Measurements from ENCODE around the gene ARIH2.

The ARIH2 gene

DNA sequence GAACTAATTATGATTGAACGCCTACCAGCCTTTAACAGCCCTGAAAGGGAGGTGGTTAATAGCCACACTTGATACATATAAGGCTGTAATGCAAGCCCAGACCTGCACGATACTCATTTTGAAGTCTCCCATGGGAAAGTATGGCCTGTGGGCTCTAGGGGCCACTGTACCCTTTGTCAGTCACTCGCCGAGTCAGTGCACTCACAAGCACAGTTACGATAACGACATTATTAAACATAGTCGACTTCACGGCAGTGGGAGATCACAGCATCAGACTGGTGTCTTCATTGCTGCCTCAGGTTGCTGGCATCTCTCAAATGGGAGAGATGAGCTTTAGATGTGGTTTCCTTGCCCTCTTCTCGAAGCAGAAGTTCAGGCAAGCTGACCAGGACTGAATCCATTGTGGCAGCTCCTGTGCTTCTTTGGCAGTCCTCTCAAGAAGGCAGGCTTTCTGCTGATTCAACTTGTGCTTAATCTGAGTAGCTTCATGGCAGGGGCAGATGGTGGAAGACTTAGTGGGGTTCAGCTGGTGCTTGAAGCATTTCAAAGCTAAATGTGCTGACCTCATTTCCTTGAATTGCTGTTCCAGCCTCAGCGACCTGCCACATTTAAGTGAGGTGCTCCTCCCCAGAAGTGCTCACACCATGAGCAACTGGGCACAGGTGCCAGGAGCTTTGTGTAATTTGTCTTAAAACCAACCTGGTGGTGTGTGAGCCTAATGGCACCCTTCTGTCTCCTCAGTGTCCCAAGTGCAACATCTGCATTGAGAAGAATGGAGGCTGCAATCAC, 55.6 kb downstream of the ARIH2 start:
- DNase-seq, result no peak

DNA sequence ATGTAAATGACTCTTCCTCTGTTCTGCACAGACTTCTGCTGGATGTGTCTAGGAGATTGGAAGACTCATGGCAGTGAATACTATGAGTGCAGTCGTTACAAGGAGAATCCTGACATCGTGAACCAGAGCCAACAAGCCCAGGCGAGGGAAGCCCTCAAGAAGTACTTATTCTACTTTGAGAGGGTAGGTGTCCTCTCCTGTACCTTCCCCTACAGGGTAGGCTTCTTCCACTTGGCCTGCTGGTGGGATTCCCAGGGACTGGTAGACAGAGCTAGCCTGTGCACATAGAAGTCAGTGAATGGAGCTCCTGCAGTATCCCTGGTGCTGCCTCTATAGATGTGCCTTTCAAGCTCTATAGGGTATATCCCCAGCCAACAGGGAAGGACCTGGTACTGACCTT, 60.8 kb downstream of the ARIH2 start:
- DNase-seq, result no peak

DNA sequence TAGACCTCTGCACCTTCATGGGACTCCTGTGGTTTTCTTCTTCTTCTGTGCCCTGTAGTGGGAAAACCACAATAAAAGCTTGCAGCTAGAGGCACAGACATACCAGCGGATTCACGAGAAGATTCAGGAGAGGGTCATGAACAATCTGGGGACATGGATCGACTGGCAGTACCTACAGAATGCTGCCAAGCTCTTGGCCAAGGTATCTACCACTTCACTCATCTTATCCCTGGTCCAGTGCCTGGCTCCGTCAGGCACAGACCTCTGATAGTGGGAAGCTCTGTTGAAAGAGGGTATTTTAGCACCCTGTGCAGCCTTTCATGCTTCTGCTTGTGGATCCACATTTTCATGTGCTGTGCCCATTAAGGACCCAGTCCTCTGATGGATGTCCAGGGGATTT, 61.7 kb downstream of the ARIH2 start:
- no peak for DNase-seq

DNA sequence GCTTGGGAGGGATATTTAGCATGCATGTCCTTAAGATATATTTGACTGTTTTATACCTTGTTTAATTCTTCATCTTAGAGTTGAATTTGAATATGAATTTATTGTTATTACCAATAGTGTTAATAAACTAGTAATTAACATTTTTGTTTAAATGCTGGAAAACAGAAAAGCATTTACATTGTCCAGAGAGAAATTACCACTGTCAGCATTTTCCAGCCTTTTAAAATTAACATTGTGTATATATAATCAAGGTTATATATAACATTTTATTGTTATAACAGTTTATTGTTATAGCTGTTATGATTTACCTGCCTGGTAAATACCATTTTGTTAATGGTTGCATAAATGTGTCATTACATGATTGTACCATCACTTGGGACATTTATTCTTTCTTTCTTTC, 63.4 kb downstream of the ARIH2 start:
- no peak for DNase-seq

DNA sequence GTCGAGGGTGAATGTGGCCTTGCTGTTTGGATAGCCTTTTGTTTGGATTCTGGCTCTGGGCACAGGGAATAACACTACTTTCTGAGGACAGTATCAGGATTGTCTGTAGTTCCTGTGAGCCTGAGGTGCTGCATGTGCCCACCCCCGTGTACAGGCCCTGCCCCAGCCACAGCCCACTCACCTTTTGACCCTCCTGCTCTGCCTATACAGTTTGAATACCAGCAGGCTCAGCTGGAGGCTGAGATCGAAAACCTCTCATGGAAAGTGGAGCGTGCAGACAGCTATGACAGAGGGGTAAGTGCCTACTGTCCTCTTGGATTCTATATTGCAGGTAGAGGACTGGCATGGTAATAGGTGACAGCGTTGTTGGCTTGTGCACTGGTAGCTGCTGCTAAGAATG, 64.0 kb downstream of the ARIH2 start:
- no peak for DNase-seq

DNA sequence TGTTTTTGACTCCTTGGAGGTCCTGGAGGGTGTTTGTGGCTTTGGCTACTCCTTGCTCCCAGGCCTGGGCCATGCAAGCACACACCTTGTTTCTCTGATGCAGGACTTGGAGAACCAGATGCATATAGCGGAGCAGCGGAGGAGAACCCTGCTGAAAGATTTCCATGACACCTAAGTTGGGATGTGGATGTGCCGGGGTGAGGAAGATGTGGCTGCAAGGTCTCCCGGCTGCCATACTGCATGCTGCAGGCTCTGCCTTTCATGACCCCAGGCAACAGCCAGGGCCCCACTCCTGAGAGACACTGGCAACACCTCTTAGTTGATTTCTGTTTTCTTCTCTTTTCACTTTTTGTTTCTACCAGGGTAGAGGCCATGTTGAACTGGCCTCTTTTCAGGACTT, 64.5 kb downstream of the ARIH2 start:
- DNase-seq, result no peak

DNA sequence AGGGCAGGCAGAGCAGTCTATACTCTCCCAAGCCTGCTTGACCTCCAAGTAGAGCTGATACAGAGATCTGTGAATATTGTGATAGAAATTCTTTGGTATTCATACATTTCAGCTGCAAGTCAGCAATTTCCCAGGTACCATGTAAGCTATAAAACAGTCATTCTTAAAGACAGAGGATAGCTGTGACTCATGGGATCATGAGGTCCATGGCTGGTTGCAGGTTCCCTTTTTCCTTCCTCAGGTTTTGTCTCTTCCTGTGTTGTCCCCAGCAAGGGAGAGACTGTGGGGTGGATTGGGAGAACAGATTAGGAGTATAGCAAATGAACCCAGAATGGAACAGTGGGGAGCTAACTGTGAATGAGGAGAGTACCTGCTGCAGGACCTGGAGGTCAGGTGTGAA, 66.0 kb downstream of the ARIH2 start:
- DNase-seq, result no peak

DNA sequence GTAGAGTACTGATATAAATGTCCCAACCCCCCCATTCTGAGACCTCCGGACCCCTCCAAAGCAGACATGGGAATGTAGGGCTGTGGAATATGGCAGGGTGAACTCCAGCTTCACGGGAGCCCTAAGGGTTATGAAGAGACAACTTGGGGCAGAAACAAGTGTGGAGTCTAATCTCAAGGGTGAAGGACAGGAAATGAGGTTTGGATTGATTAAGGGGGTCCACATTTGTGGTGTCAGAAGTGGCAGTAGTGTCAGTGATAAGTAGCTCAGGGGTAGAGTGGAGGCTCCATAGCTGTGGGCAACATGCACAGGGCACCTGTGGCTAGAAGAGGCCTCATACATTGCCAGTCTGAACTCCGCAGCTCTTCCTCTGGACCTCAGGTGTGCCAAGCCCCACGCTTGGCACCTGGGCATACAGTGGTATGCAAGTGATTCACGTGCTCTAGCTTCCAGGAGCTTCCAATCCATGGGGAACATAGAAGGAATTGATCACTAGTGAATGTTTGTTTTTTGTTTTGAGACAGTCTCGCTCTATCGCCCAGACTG, 67.3 kb downstream of the ARIH2 start:
- no peak for DNase-seq

DNA sequence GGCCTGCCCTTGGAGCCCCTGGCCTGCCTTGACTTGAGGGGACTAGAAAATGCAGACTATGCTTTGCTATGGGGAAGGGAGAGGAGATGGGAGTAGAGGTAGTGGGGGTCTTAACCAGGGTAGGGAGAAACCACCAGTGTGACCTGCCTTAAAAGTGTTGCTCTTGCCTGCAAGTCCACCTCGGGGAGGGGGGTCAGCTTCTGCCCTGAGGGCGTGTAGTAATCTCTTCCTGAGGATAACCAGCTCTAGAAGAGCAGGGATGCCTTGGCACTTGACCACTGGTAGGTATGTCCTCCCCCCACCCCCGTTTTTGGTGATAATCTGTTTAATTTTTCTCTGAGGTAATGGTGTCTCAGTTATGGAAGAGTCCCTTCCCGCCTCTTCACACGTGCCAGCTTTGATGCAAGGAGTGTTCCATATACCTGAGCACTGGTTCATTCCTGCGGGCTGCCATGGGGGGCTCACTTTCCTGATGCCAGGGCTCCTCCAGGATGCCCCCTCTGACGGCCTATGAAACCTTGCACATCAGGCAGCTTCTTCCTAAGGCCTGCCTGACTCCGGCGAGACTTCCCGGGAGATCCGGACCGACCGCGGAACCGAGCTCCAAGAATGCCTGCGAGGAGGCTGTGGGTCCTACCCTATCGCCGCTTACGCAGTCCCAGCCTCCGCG, 70.6 kb downstream of the ARIH2 start:
- no peak for DNase-seq

DNA sequence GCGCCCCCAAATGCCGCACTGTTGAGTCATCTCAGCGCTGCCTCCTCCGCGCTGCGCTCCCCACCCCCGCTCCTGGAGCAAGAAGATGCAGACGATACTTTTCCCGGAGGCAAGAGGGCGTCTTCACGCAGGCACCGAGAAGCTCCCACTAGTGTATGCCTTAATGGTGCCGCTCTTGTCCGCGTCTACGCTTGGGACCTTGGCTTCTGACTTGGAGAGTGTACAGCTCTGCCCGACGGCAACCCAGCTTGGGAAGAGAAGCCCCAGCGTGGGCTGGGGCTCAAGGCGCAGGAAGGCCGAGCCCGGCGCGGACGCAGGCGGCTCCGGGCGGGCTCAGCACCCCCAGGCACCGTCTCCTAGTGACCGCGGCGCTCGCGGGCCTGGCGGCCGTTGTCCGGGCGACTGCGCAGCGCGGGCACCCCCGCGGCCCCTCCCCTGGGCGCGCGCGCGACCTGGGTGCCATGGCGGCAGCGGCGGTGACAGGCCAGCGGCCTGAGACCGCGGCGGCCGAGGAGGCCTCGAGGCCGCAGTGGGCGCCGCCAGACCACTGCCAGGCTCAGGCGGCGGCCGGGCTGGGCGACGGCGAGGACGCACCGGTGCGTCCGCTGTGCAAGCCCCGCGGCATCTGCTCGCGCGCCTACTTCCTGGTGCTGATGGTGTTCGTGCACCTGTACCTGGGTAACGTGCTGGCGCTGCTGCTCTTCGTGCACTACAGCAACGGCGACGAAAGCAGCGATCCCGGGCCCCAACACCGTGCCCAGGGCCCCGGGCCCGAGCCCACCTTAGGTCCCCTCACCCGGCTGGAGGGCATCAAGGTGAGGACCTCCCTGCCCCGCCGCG, 71.4 kb downstream of the ARIH2 start, which contains the start of gene P4HTM:
P4HTM (plus strand) TSS at position 446 of the 840 bp plus-strand sequence; CDS start at position 462, 16 bp downstream.
- DNase-seq, result peak; percentile 93

DNA sequence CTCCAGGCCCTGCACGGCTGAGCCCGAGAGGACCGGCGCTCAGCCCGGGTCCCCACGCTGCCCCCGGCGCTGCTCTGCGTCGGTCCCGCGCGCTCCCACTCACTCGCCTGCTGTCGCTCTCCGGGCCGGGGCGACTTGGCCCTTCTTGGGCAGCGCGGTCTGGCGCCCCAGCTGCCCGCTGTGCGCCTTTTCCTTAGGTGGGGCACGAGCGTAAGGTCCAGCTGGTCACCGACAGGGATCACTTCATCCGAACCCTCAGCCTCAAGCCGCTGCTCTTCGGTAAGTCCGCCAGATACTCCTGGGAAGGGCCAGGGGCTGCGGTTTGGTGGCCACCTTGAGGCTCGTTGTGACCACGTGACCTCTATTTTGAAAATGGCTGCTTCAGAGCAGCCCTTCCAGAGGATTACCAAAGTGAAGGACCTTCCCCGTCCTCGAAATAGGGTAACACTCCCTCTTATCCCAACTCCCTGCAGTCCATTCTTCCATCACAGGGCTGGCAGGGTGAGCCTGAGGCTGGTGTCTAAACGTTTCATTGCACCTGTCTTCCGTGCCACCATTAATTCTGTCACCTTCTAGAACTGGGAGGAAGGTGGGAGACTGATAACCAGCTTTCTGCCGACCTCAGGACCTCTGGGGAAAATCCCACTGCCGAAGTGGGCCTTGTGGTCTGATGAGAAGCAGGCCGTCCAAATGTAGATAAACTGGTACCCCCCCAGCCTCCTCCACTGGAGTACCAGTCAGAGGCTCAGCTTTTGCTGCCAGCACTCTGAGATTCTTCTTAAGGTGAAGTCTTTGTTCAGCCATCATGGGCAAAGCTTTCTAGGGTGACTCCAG, 72.2 kb downstream of the ARIH2 start:
- no peak for DNase-seq

DNA sequence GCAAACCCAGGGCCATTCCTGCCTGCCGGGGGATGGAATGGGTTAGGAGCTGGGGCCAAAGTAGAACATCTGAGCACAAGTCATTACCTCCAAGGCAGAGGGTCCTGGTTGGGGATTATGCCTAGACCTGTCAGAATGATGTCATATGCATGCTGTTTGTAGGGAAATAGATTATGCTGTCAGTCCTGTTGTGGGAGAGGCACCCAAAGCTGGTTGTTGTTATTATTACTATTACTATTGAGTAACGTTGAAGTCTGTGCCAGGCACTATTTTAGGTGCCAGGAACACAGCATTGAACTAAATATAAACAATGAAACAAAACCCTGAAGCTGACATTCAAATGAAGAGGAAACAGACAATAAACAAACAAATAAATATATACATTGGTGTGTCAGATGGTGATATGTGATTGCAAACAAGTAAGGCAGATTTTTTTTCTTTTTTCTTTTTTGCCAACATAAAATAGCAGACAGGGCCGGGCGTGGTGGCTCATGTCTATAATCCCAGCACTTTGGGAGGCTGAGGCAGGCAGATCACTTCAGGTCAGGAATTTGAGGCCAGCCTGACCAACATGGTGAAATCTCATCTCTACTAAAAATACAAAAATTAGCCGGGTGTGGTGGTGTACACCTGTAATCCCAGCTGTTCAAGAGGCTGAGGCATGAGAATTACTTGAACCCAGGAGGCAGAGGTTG, 73.4 kb downstream of the ARIH2 start:
- DNase-seq, result no peak

DNA sequence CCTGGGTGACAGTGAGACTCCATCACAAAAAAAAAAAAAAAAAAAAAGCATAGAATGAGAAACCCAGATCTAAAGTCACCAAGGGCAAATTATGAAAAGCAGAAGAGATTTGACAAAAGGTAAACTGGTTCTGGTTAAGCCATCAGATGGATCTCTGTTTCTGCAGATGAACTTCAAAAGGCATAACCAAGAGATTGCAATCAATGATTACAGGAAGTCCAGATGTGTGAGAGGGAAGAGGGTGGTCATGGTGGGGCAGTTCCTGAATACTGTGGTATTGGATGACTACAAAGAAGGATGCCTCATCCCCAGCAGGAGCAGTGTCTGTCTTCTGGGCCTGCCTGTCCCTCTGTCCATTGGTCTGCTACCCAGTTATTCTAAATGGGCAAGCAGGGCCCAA, 75.2 kb downstream of the ARIH2 start:
- no peak for DNase-seq

DNA sequence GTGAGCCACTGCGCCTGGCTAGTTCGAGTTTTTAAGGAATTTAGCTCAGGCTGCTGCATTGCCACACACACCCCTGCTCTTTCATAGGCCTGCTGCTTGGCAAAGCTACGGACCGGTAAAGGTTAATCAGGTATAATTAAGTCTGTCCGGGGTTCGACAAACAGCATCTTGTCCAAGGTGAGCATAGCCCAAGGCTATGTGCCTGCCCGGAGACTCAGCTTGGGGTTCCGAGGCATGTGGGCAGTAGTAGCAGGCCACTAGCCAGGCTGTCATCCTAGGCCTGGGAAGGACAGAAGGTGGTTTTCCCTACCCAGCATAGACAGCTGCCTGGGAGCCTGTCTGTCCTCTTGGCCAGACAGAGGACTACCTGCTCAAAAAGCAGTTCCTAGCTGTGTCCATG, 78.0 kb downstream of the ARIH2 start:
- no peak for DNase-seq

DNA sequence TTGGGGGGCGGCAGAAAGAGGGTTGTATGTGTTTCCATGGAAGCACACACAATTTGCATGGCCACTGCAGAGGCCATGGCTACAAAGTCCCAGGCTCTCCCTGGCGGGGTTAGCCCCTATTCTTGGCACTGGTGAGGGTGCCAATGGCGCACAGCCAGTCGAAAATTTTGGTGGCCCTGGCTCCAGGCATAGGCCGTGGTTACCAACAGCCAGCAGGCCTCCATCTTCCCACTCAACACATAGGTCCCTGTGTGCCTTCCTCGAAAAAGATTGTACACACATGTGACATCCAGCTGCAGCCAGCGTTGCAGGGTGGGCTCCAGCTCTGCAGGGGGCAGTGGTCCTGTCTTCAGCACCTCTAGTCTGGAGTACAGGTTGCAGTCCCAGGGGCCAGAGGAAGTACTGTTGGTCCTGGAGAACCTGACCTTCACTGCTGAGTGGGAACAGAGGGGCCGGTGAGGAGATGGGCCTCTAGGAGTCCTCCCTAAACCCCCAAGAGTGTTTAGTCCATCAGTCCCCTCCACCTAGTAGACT, 78.5 kb downstream of the ARIH2 start:
- DNase-seq, result no peak

DNA sequence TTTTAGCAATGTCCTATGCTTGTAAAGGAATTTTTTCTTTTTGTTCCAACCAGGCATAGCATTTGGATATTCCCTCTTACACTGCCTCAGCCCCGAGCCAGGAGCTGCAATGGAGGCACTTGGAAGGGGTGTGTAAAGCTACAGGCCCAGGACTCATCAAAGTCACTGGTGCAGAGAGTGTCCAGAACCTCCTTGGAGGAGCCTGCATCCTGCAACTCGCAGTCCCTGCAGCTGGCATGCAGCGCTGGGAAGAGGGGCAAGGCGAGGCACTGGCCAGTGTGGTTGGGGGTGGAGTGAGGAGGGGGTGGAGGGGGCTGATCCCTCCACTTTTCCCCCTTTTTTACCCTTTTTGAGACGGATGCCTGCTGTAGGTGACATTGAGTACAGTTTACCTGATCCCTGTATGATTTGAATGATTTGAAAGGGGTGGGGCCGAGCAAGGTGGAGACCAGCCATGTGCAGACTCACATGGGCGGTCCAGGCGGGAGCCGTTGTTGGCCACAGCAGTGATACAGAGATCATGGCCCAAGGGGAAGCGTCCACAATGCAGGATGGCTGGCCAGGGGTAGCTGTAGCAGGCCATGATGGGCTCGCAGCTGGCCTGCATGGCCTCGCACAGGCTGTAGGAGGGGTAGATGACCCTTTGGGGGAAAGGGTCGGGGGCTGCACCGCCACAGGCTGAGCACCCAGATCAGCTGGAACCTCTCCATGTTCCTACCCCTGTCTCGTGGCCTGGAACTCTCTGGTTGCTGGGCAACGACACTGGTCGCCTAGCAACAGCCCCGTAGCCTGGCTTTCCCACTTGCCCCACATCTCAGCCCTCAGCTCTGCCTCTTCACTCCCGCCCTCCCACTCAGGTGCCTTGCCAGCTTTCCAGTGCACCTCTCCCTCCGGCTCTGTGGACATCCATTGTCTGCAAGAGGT, 79.3 kb downstream of the ARIH2 start:
- no peak for DNase-seq

DNA sequence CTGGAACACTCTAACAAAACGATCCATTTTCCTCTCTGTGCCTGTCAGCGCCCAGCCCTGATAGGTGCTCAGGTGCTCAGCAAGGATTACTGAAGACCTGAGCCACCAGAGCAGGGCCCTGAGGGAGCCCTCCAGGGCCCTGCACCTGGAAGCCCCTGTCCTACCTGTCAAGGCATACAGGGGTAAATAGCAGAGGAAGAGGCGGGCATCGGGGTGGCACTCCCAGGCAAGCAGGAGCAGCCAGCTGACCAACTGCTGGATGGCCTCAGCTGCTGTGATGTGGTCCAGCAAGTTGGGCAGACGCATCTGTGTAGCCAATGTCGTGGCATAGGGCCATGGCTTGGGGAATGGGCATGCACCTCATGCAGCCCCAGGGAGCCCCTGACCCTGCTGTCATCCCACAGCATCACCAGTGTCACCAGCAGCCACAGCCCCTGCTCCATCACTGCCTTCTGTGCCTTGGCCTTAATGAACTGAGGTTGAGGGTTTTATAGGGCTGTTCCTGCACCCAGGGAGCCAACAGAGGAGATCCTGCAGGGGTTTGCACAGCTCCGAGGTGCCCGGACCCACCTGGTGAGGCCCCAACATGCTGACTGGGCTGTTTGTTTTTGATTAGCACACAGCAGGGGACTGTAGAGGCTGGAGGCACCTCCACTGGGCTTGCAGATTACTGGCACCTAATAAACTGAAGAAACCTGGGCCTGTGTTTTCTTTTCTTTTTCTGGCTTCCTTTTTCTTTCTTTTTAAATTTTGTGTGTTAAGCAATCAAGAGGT, 80.6 kb downstream of the ARIH2 start:
- DNase-seq, result no peak

DNA sequence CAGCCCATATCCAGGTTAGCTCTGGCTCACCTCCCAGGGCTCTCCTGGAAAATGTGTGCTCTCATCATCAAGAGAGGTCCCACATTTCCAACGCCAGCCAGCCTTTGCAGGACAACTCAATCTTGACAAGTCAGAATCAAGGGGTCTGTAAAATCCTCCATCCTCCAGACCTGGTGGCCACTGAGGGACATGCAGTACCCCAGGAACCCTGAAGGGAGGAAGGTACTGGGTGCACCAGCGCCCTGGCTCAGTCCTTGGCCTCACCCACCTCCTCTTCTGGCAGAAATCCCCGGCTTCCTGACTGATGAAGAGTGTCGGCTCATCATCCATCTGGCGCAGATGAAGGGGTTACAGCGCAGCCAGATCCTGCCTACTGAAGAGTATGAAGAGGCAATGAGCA, 82.5 kb downstream of the ARIH2 start:
- no peak for DNase-seq
